ENCODE results near the gene TBC1D16.

The TBC1D16 gene

GRCh38 chr17:79986411-79987186, 49.1 kb downstream of the TBC1D16 start:
- Histone ChIP-seq H4K20me1 (ENCODE audit: insufficient read depth, low read length, poor library complexity, severe bottlenecking) (no peaks in the 10 kb centered on the region), H2AFZ (ENCODE audit: low read length) (no peak overlapping the region), H3K4me3 (ENCODE audit: low read length, poor library complexity, severe bottlenecking) (no peak overlapping the region), H3K79me2 (ENCODE audit: insufficient read depth, low read length) (no peaks in the 10 kb centered on the region), H3K9ac (ENCODE audit: low read depth, low read length, poor library complexity, severe bottlenecking) (no peak overlapping the region), H3K4me1 (ENCODE audit: insufficient read depth, low read length, poor library complexity, severe bottlenecking) (peaks cover 5% of the 10 kb centered on the region), H3F3A (ENCODE audit: low read depth) (no peaks in the 10 kb centered on the region), H3K27me3 (ENCODE audit: insufficient read depth, low read length, poor library complexity, severe bottlenecking) (no peaks in the 10 kb centered on the region), H3K9me3 (ENCODE audit: insufficient read depth, low read depth, low read length) (no peaks in the 10 kb centered on the region), H3K9me2 (replicated peaks; ENCODE audit: low read depth, low read length) (no peaks in the 10 kb centered on the region), H3K4me2 (ENCODE audit: low read depth, low read length, poor library complexity, severe bottlenecking) (no peak overlapping the region), H3K36me3 (ENCODE audit: insufficient read depth, low read length) (no peaks in the 10 kb centered on the region)
- TF ChIP-seq EZH2phosphoT487 (IDR thresholded peaks at IDR 0.05; ENCODE audit: borderline replicate concordance) (no peak), CTCF (conservative IDR thresholded peaks at IDR 0.05; ENCODE audit: low read length) (no peak)

- no peak overlapping the region for H3K4me2 ChIP-seq (ENCODE audit: low read depth, low read length, poor library complexity, severe bottlenecking)
- H3K9me3 ChIP-seq (ENCODE audit: insufficient read depth, low read depth, low read length): no peaks in the 10 kb centered on the region
- peaks cover under 1% of the 10 kb centered on the region for H3K4me1 ChIP-seq (ENCODE audit: insufficient read depth, low read length, poor library complexity, severe bottlenecking)
- no peaks in the 10 kb centered on the region for H3F3A ChIP-seq (ENCODE audit: low read depth)
- H3K36me3 ChIP-seq (ENCODE audit: insufficient read depth, low read length): no peaks in the 10 kb centered on the region
- H3K9ac ChIP-seq (ENCODE audit: low read depth, low read length, poor library complexity, severe bottlenecking): no peak overlapping the region
- no peak overlapping the region for H3K4me3 ChIP-seq (ENCODE audit: low read length, poor library complexity, severe bottlenecking)
- H4K20me1 ChIP-seq (ENCODE audit: insufficient read depth, low read length, poor library complexity, severe bottlenecking): no peaks in the 10 kb centered on the region
- no peak for TF ChIP-seq EZH2phosphoT487 (IDR thresholded peaks at IDR 0.05; ENCODE audit: borderline replicate concordance)
- TF ChIP-seq CTCF (conservative IDR thresholded peaks at IDR 0.05; ENCODE audit: low read length): no peak
- no peaks in the 10 kb centered on the region for H3K79me2 ChIP-seq (ENCODE audit: insufficient read depth, low read length)
- no peak overlapping the region for H2AFZ ChIP-seq (ENCODE audit: low read length)
- H3K27me3 ChIP-seq (ENCODE audit: insufficient read depth, low read length, poor library complexity, severe bottlenecking): no peaks in the 10 kb centered on the region
- H3K9me2 ChIP-seq (replicated peaks; ENCODE audit: low read depth, low read length): no peaks in the 10 kb centered on the region
Measured at GRCh38 chr17:79985943-79986391, 49.7 kb downstream of the TBC1D16 start.

GRCh38 chr17:79985361-79985942, 50.2 kb downstream of the TBC1D16 start:
- no peaks in the 10 kb centered on the region for H3K9me3 ChIP-seq (ENCODE audit: insufficient read depth, low read depth, low read length)
- H3K36me3 ChIP-seq (ENCODE audit: insufficient read depth, low read length): no peaks in the 10 kb centered on the region
- H3F3A ChIP-seq (ENCODE audit: low read depth): no peaks in the 10 kb centered on the region
- no peaks in the 10 kb centered on the region for H4K20me1 ChIP-seq (ENCODE audit: insufficient read depth, low read length, poor library complexity, severe bottlenecking)
- no peak for TF ChIP-seq EZH2phosphoT487 (IDR thresholded peaks at IDR 0.05; ENCODE audit: borderline replicate concordance)
- no peak for TF ChIP-seq CTCF (conservative IDR thresholded peaks at IDR 0.05; ENCODE audit: low read length)
- H3K9ac ChIP-seq (ENCODE audit: low read depth, low read length, poor library complexity, severe bottlenecking): no peak overlapping the region
- H3K4me1 ChIP-seq (ENCODE audit: insufficient read depth, low read length, poor library complexity, severe bottlenecking): no peaks in the 10 kb centered on the region
- no peak overlapping the region for H3K4me3 ChIP-seq (ENCODE audit: low read length, poor library complexity, severe bottlenecking)
- H3K9me2 ChIP-seq (replicated peaks; ENCODE audit: low read depth, low read length): no peaks in the 10 kb centered on the region
- H2AFZ ChIP-seq (ENCODE audit: low read length): no peak overlapping the region
- no peaks in the 10 kb centered on the region for H3K27me3 ChIP-seq (ENCODE audit: insufficient read depth, low read length, poor library complexity, severe bottlenecking)
- no peak overlapping the region for H3K4me2 ChIP-seq (ENCODE audit: low read depth, low read length, poor library complexity, severe bottlenecking)
- H3K79me2 ChIP-seq (ENCODE audit: insufficient read depth, low read length): no peaks in the 10 kb centered on the region

All from Loucy (cell line).